Mucosa of descending colon (tissue), 3 donors: ENCODE measurements around the gene LAIR1. TPM values are rescaled to one million over a fixed set of nuclear protein-coding genes. Genes with fewer than 3 reads are reported as not detected.

Experiments used
- ATAC-seq: fragments of 200-7000 bp; cut with Tn5 transposase; one replicate; pipeline ENCODE4 v1.9.1; 2020; ENCODE audit warnings: mild to moderate bottlenecking, moderate library complexity
- DNase-seq, 3 donors: peaks; one replicate each; pipeline ENCODE4 v3.0.0-alpha.2; 2020
- H3K36me3 ChIP-seq: fragments of 200-600 bp; one replicate; pipeline ENCODE4 v1.8.0; 2021; ENCODE audit warnings: low read depth, mild to moderate bottlenecking
- H3K4me1 ChIP-seq: fragments of 200-600 bp; one replicate; pipeline ENCODE4 v1.8.0; 2021; ENCODE audit warnings: low read depth, mild to moderate bottlenecking
- H3K4me3 ChIP-seq: fragments of 200-600 bp; one replicate; pipeline ENCODE4 v1.8.0; 2021; ENCODE audit warnings: mild to moderate bottlenecking
- H3K9me3 ChIP-seq: fragments of 200-600 bp; one replicate; pipeline ENCODE4 v1.8.0; 2021; ENCODE audit warnings: mild to moderate bottlenecking
- intact Hi-C, 2 donors: fragments of 100-400 bp; cut with DNase I in 1 of 2; cut with micrococcal nuclease in 1 of 2; formaldehyde crosslinking; loops; one replicate each; pipeline versions ENCODE4 v1.11.0 to v1.11.1; 2022; cut with DNase I, micrococcal nuclease
- long read RNA-seq, 2 donors: library from polyadenylated mRNA; unstranded; transcript quantifications; one replicate each; pipeline ENCODE4 v2.0.0, GENCODE V29; 2019 to 2021
- total RNA-seq, 3 donors: library from RNA; stranded (reverse); fragmentation: NEBNext Ultra II Directional in 2 of 3; extraction: Animal tissue kit (Norgen Biotek cat#: 25700) in 2 of 3; gene quantifications; one replicate each; pipeline versions ENCODE4 v1.2.1 to v1.2.4, GENCODE V29; 2021 to 2023
- TF ChIP-seq, protein P1 (sequence below): fragments of 200-600 bp; IDR thresholded peaks from one replicate; pipeline ENCODE4 v1.8.0; 2022; ENCODE audit warnings: antibody characterized with exemption, mild to moderate bottlenecking
- donor health status: DM: no; HTN: no; CAD: no; lungs with moderate emphysema.
- donor health status: DM: no; HTN: no; CAD: no.
- donor health status: DM: no; HTN: yes; CAD: no.

Gene LAIR1, protein sequence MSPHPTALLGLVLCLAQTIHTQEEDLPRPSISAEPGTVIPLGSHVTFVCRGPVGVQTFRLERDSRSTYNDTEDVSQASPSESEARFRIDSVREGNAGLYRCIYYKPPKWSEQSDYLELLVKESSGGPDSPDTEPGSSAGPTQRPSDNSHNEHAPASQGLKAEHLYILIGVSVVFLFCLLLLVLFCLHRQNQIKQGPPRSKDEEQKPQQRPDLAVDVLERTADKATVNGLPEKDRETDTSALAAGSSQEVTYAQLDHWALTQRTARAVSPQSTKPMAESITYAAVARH
- total RNA-seq = 10 to 100 TPM in 2 of 3 donors, 1 to 10 TPM in 1; 5.4 to 26.7 (median 17.1) TPM
- long read RNA-seq, donor 1, full-length matches to known transcripts = 6 of 10 reads
- long read RNA-seq, donor 1, partial matches to known transcripts = 2 of 10 reads
- long read RNA-seq, donor 1, other reads (novel, unspliced or antisense) = 2 of 10 reads
- long read RNA-seq, donor 2, full-length matches to known transcripts = 13 of 14 reads
- long read RNA-seq, donor 2, partial matches to known transcripts = 0 of 14 reads
- long read RNA-seq, donor 2, other reads (novel, unspliced or antisense) = 1 of 14 reads

DNA sequence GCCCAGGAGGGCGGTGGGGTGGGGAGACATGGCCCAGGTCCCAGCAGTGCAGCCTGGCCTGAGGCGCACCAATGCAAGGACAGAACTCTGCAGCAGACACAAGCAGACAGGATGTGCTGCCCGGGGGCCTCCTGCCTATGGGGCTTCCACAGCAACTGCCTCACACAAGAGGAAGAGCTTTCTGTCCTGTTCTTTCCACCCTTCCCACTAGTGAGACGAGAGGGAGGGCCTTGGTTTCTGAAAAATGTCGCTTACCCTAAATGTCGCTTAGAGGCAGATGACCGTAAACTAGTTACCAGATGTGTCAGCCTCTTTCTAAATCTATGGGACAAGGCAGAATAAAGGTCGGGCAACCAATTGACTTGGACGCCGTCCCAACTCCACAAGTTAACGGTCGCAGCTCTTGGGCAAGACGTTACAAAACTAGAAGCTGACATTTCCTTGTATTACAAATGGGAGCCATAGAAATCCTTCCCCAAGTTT lies at the start of gene LAIR1:
Gene LAIR1, minus strand, starts transcription at position 157 of the 483 bp plus-strand sequence. Its CDS starts 127 bp downstream, at position 30.
- H3K36me3 ChIP-seq = no peaks in the 10 kb centered on the region
- peak; percentile 41 to 81 (median 51) for DNase-seq
- H3K4me3 ChIP-seq = no peak within 1 kb of the TSS
- intact Hi-C loops = no loop called here
- H3K4me1 ChIP-seq = no peaks in the 10 kb centered on the region
- H3K9me3 ChIP-seq = no peaks in the 10 kb centered on the region
- peak; percentile 79 for ATAC-seq
- TF ChIP-seq, protein P1, sequence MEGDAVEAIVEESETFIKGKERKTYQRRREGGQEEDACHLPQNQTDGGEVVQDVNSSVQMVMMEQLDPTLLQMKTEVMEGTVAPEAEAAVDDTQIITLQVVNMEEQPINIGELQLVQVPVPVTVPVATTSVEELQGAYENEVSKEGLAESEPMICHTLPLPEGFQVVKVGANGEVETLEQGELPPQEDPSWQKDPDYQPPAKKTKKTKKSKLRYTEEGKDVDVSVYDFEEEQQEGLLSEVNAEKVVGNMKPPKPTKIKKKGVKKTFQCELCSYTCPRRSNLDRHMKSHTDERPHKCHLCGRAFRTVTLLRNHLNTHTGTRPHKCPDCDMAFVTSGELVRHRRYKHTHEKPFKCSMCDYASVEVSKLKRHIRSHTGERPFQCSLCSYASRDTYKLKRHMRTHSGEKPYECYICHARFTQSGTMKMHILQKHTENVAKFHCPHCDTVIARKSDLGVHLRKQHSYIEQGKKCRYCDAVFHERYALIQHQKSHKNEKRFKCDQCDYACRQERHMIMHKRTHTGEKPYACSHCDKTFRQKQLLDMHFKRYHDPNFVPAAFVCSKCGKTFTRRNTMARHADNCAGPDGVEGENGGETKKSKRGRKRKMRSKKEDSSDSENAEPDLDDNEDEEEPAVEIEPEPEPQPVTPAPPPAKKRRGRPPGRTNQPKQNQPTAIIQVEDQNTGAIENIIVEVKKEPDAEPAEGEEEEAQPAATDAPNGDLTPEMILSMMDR = no peak

DNA sequence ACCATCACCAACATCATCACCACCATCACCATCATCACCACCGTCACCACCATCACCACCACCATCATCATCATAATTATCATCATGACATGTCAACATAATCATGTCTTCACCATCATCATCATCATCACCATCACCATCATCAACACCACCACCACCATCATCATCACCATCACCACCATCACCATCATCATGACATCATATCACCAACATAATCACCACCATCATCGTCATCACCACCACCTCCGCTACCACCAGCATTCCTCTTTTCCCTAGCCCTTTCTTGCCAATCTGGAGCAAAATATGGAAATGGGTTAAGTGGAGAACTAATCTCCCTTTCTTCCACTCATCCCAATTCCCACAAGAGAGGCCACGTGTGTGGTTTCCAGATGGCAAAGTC lies 49.4 kb upstream of the LAIR1 start:
- no peak for ATAC-seq
- H3K9me3 ChIP-seq = no peaks in the 10 kb centered on the region
- H3K4me1 ChIP-seq = no peaks in the 10 kb centered on the region
- no peak overlapping the region for H3K4me3 ChIP-seq
- TF ChIP-seq, protein P1 = no peak
- intact Hi-C loops = no loop called here
- no peak for DNase-seq
- H3K36me3 ChIP-seq = no peaks in the 10 kb centered on the region

DNA sequence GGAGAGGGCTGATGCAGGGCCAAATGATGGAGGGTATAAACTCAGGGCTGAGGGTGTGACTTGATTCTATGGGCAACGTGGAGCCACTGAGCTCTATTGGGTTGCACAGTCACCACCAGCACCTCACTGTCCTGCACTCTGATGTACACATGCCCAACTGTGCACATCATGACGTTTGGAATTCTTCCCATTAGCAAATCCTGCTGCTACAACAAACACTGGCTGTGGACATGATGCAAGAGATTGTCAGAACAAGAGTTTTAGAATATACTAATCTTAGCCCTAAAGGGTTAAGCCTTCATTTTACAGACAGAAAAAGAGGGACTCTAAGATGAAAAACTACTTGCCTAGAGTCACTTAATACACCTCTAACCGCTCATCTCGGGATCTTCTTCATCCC lies 48.1 kb upstream of the LAIR1 start:
- no peak overlapping the region for H3K4me3 ChIP-seq
- intact Hi-C loops = no loop called here
- ATAC-seq = no peak

DNA sequence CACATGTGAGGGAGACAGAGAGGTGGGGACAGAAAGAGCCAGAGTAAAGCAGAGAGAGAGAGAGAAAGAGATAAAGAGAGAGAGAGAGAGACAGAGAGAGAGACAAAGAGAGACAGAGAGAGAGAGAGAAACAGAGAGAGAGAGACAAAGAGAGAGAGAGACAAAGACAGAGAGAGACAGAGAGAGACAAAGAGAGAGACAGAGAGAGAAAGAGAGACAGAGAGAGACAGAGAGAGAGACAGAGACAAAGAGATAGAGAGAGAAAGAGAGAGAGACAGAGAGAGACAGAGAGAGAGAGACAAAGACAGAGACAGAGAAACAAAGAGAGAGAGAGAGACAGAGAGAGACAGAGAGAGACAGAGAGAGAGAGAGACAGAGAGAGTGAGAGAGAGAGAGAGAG lies 46.3 kb upstream of the LAIR1 start:
- H3K4me3 ChIP-seq = no peak overlapping the region
- no peaks in the 10 kb centered on the region for H3K9me3 ChIP-seq
- H3K36me3 ChIP-seq = no peaks in the 10 kb centered on the region
- TF ChIP-seq, protein P1 = no peak
- ATAC-seq (no peak), DNase-seq (no peak)
- intact Hi-C loops = no loop called here
- no peaks in the 10 kb centered on the region for H3K4me1 ChIP-seq

More for the DNA sequence above, 48.1 kb upstream of the LAIR1 start:
- DNase-seq = no peak
- Histone ChIP-seq H3K9me3 (no peaks in the 10 kb centered on the region), H3K4me1 (no peaks in the 10 kb centered on the region), H3K36me3 (no peaks in the 10 kb centered on the region)
- TF ChIP-seq, protein P1 = no peak

DNA sequence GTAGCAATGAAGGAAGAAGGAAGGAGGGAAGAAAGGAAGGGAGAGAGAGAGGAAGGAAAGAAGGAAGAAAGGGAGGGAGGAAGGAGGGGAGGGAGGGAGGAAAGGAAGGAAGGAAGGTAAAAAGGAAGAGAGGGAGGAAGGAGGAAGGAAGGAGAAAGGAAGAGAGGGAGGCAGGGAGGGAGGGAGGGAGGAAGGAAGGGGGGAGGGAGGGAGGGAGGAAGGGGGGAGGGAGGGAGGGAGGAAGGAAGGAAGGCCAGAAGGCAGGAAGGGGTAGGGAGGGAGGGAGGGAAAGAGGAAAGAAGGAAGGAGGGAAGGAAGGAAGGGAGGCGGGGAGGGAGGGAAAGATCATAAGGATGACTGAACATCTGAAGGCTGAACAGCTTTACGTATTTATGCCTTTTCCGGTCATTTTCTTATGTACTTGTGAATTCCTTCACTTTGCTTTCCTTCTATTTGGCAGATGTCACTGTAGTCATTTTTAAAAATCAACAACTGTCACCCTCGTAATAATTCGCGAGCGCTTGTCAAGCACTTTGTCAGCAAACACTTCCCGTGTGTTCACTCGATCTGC lies 43.8 kb upstream of the LAIR1 start:
- TF ChIP-seq, protein P1 = no peak
- intact Hi-C loops = no loop called here
- no peaks in the 10 kb centered on the region for H3K4me1 ChIP-seq
- ATAC-seq (no peak), DNase-seq (no peak)
- H3K4me3 ChIP-seq = no peak overlapping the region
- no peaks in the 10 kb centered on the region for H3K9me3 ChIP-seq
- no peaks in the 10 kb centered on the region for H3K36me3 ChIP-seq
